H1 (cell line): ENCODE data around the gene COX19. TPM values are rescaled to one million over a fixed set of nuclear protein-coding genes. Genes with fewer than 3 reads are reported as not detected.

Experiments
- CTCF ChIA-PET: fragments of 300-600 bp; sonication (Branson Sonifier 250); formaldehyde crosslinking; loops from one replicate; lab custom pipeline; 2021; ENCODE audit not compliant: partially characterized antibody; lab: Charles Lee
- POLR2A ChIA-PET: fragments of 300-600 bp; sonication (Branson Sonifier 250); formaldehyde crosslinking; loops from one replicate; lab custom pipeline; 2021; ENCODE audit warnings: inconsistent platforms; ENCODE audit not compliant: partially characterized antibody; lab: Charles Lee
- DNase-seq, 2 experiments: peaks; one replicate each; pipeline versions ENCODE4 v3.0.0 to v3.0.0-alpha.2; 2010 to 2022; ENCODE audit warnings: low spot score in 2 of 2, low read depth in 1 of 2, mixed read lengths in 1 of 2
- FAIRE-seq: peaks from 2 replicates; lab custom pipeline; 2011; peaks lifted over from hg19 to GRCh38; lab: Jason Lieb, UNC
- H2AFZ ChIP-seq: 2 replicates; pipeline ENCODE4 v1.8.1; 2012; ENCODE audit warnings: low read length, inconsistent platforms
- H2AK5ac ChIP-seq: 2 replicates; pipeline ENCODE4 v1.6.1; 2013; ENCODE audit warnings: low read depth, low read length
- H2BK120ac ChIP-seq: replicated peaks from 2 replicates; pipeline ENCODE3; 2013; ENCODE audit warnings: low read depth, low read length, inconsistent platforms
- H2BK12ac ChIP-seq: 2 replicates; pipeline ENCODE4 v1.6.1; 2013; ENCODE audit warnings: low read depth, low read length
- H2BK15ac ChIP-seq: 2 replicates; pipeline ENCODE4 v1.6.1; 2013; ENCODE audit warnings: low read length
- H2BK20ac ChIP-seq: 2 replicates; pipeline ENCODE4 v1.6.1; 2013; ENCODE audit warnings: low read length
- H2BK5ac ChIP-seq: 2 replicates; pipeline ENCODE4 v1.6.1; 2013; ENCODE audit warnings: low read depth, low read length
- H3K14ac ChIP-seq: 2 replicates; pipeline ENCODE4 v1.6.1; 2013; ENCODE audit warnings: inconsistent platforms; ENCODE audit not compliant: insufficient read length
- H3K18ac ChIP-seq: 2 replicates; pipeline ENCODE4 v1.6.1; 2013; ENCODE audit warnings: low read length; ENCODE audit errors: extremely low read depth
- H3K23ac ChIP-seq: 2 replicates; pipeline ENCODE4 v1.6.1; 2013; ENCODE audit warnings: inconsistent platforms; ENCODE audit not compliant: insufficient read length
- H3K23me2 ChIP-seq: 2 replicates; pipeline ENCODE4 v1.6.1; 2013; ENCODE audit warnings: low read depth, low read length
- H3K27ac ChIP-seq: 2 replicates; pipeline ENCODE4 v1.6.1; 2011; ENCODE audit warnings: low read depth, low read length, inconsistent platforms
- H3K27me3 ChIP-seq, 4 experiments: replicated peaks in 1 of 4; 1 replicate in 1 of 4; 2 replicates in 3 of 4; pipeline versions ENCODE4 v1.6.1 to v1.8.1; 2011 to 2013; ENCODE audit warnings: low read length in 3 of 4, mild to moderate bottlenecking in 3 of 4, inconsistent platforms in 2 of 4, mixed read lengths in 2 of 4, moderate library complexity in 1 of 4; ENCODE audit not compliant: control insufficient read depth in 3 of 4, insufficient read depth in 3 of 4; ENCODE audit errors: extremely low read depth in 1 of 4
- H3K36me3 ChIP-seq, 4 experiments: 2 replicates each; pipeline versions ENCODE4 v1.6.1 to v1.8.1; 2011 to 2013; ENCODE audit warnings: mild to moderate bottlenecking in 4 of 4, low read length in 3 of 4, moderate library complexity in 2 of 4, control low read depth in 1 of 4, inconsistent platforms in 1 of 4; ENCODE audit not compliant: insufficient read depth in 4 of 4, control insufficient read depth in 2 of 4
- H3K4ac ChIP-seq: replicated peaks from 2 replicates; pipeline ENCODE3; 2013; ENCODE audit warnings: low read length, low read depth, mixed read lengths, inconsistent platforms; ENCODE audit not compliant: insufficient read length
- H3K4me1 ChIP-seq, 4 experiments: replicated peaks in 1 of 4; 1 replicate in 1 of 4; 2 replicates in 3 of 4; pipeline versions ENCODE4 v1.6.1 to v1.8.1; 2011 to 2013; ENCODE audit warnings: low read length in 3 of 4, inconsistent platforms in 2 of 4, mixed read lengths in 1 of 4; ENCODE audit not compliant: insufficient read depth in 4 of 4, control insufficient read depth in 3 of 4
- H3K4me2 ChIP-seq, 2 experiments: 2 replicates each; pipeline versions ENCODE4 v1.6.1 to v1.8.1; 2011 to 2013; ENCODE audit warnings: low read depth in 2 of 2, low read length in 2 of 2, control low read depth in 1 of 2, inconsistent platforms in 1 of 2, mild to moderate bottlenecking in 1 of 2; ENCODE audit not compliant: insufficient read depth in 1 of 2
- H3K4me3 ChIP-seq, 4 experiments: fragments of 200-600, 300-600 bp in 1 of 4; sonication (generic), shearing (Covaris generic), sonication (Bioruptor Twin) in 1 of 4; 2 replicates each; pipeline versions ENCODE4 v1.5.1 to v1.8.1; 2011 to 2016; ENCODE audit warnings: low read length in 4 of 4, low read depth in 3 of 4, control low read depth in 2 of 4, inconsistent platforms in 2 of 4, mild to moderate bottlenecking in 2 of 4, mixed read lengths in 1 of 4, moderate library complexity in 1 of 4; ENCODE audit not compliant: insufficient read depth in 2 of 4; ENCODE audit errors: extremely low read depth in 1 of 4
- H3K56ac ChIP-seq: replicated peaks from 2 replicates; pipeline ENCODE3; 2013; ENCODE audit warnings: low read depth, mild to moderate bottlenecking, mixed read lengths, low read length, inconsistent platforms; ENCODE audit not compliant: insufficient read length
- H3K79me1 ChIP-seq: 2 replicates; pipeline ENCODE4 v1.6.1; 2013; ENCODE audit warnings: low read depth, low read length, control low read depth
- H3K79me2 ChIP-seq, 2 experiments: 2 replicates each; pipeline versions ENCODE4 v1.6.1 to v1.8.1; 2012 to 2013; ENCODE audit warnings: low read length in 2 of 2, mild to moderate bottlenecking in 2 of 2, inconsistent platforms in 1 of 2; ENCODE audit not compliant: insufficient read depth in 2 of 2, control insufficient read depth in 1 of 2
- H3K9ac ChIP-seq, 4 experiments: replicated peaks in 1 of 4; 1 replicate in 1 of 4; 2 replicates in 3 of 4; pipeline versions ENCODE4 v1.6.1 to v1.8.1; 2011 to 2013; ENCODE audit warnings: low read depth in 3 of 4, low read length in 3 of 4, control low read depth in 2 of 4, mild to moderate bottlenecking in 2 of 4, moderate library complexity in 2 of 4, inconsistent platforms in 1 of 4; ENCODE audit errors: extremely low read depth in 1 of 4
- H3K9me3 ChIP-seq, 2 experiments: 2 replicates each; pipeline versions ENCODE4 v1.6.1 to v1.8.1; 2012 to 2013; ENCODE audit warnings: mild to moderate bottlenecking in 2 of 2, moderate library complexity in 2 of 2, control low read depth in 1 of 2, inconsistent platforms in 1 of 2, low read depth in 1 of 2, low read length in 1 of 2, mixed read lengths in 1 of 2; ENCODE audit not compliant: insufficient read depth in 2 of 2
- H4K20me1 ChIP-seq, 2 experiments: replicated peaks in 1 of 2; 2 replicates each; pipeline versions ENCODE3 to v1.8.1; 2011 to 2013; ENCODE audit warnings: inconsistent platforms in 2 of 2, low read length in 2 of 2, mild to moderate bottlenecking in 1 of 2; ENCODE audit not compliant: insufficient read depth in 2 of 2, control insufficient read depth in 1 of 2
- H4K5ac ChIP-seq: 2 replicates; pipeline ENCODE4 v1.6.1; 2013; ENCODE audit warnings: low read length, low read depth, mixed read lengths, inconsistent platforms; ENCODE audit not compliant: insufficient read length
- H4K8ac ChIP-seq: 2 replicates; pipeline ENCODE4 v1.8.0; 2013; ENCODE audit warnings: mild to moderate bottlenecking, moderate library complexity, low read length, inconsistent platforms; ENCODE audit not compliant: insufficient read depth; ENCODE audit errors: extremely low read depth
- H4K91ac ChIP-seq: replicated peaks from 2 replicates; pipeline ENCODE3; 2013; ENCODE audit warnings: low read length, mixed read lengths, inconsistent platforms; ENCODE audit not compliant: insufficient read length
- CTBP2 ChIP-seq: IDR thresholded peaks from 2 replicates; pipeline ENCODE4 v1.7.0; 2011; ENCODE audit warnings: borderline replicate concordance, mild to moderate bottlenecking, moderate library complexity, mixed read lengths, low read length; ENCODE audit not compliant: insufficient read depth, insufficient read length
- JUN ChIP-seq: IDR thresholded peaks from 2 replicates; pipeline ENCODE4 v1.6.1; 2011; ENCODE audit warnings: low read depth, mild to moderate bottlenecking, improper control_type of control experiment, low read length
- KDM4A ChIP-seq: IDR thresholded peaks from one replicate; pipeline ENCODE4 v1.7.1; 2012; ENCODE audit warnings: low read depth, mild to moderate bottlenecking, moderate library complexity, low read length, inconsistent platforms; ENCODE audit not compliant: severe bottlenecking
- RBBP5 ChIP-seq: IDR thresholded peaks from 2 replicates; pipeline ENCODE4 v1.7.1; 2012; ENCODE audit warnings: low read depth, mild to moderate bottlenecking, inconsistent platforms, low read length, moderate library complexity, borderline replicate concordance
- RFX5 ChIP-seq: IDR thresholded peaks from 2 replicates; pipeline ENCODE4 v1.6.1; 2011; ENCODE audit warnings: low read depth, low read length, improper control_type of control experiment, borderline replicate concordance
- RNF2 ChIP-seq: fragments of 200-900, 300-1000 bp; sonication (generic); IDR thresholded peaks from 2 replicates; pipeline ENCODE4 v1.7.1; 2016; ENCODE audit warnings: borderline replicate concordance, low read depth, mild to moderate bottlenecking, antibody characterized with exemption, low read length; ENCODE audit not compliant: poor library complexity, severe bottlenecking; ENCODE audit errors: missing control alignments
- SAP30 ChIP-seq: fragments of 300-600 bp; sonication (generic); IDR thresholded peaks from 2 replicates; pipeline ENCODE4 v1.7.1; 2012; ENCODE audit warnings: low read length, moderate library complexity, mild to moderate bottlenecking, inconsistent platforms; ENCODE audit not compliant: insufficient read depth, insufficient replicate concordance
- SP4 ChIP-seq: IDR thresholded peaks from 2 replicates; pipeline ENCODE4 v1.6.1; 2012; ENCODE audit warnings: low read length, inconsistent platforms
- WGBS, 2 experiments: shearing (Covaris generic) in 1 of 2; methylation state at CpG; one replicate each; pipeline versions ENCODE4 v1.1.6 to v1.1.7; 2013 to 2015; ENCODE audit warnings: low lambda C conversion rate in 2 of 2, mixed read lengths in 2 of 2, inconsistent platforms in 1 of 2, low coverage in 1 of 2, missing lambda C conversion rate in 1 of 2; ENCODE audit not compliant: insufficient replicate concordance in 2 of 2, insufficient coverage in 1 of 2, insufficient read length in 1 of 2; ENCODE audit errors: extremely low coverage in 1 of 2, missing lambda C conversion rate in 1 of 2; 5-methylcytosine and 5-hydroxymethylcytosine counted together
- polyA plus RNA-seq, 7 experiments: library from polyadenylated mRNA; depleted of rRNA in 3 of 7; stranded (reverse) in 5 of 7; unstranded in 2 of 7; fragments of >200 nt in 5 of 7; fragments of 200-250 nt in 2 of 7; gene quantifications; 1 replicate in 5 of 7; 2 replicates in 1 of 7; 4 replicates in 1 of 7; pipeline versions ENCODE4 v1.2.1 to v1.2.3, GENCODE V29; 2011 to 2013; ENCODE audit warnings: missing spikeins in 2 of 7, mixed read lengths in 2 of 7
- total RNA-seq: library from RNA; stranded (reverse); fragmentation: NEBNext Ultra II Directional; extraction: Animal tissue kit (Norgen Biotek cat#: 25700); gene quantifications from 2 replicates; pipeline ENCODE4 v1.2.1, GENCODE V29; 2021
- TF ChIP-seq, protein P1 (sequence below): IDR thresholded peaks from 2 replicates; pipeline ENCODE4 v1.6.1; 2011; ENCODE audit warnings: low read length, improper control_type of control experiment

Gene COX19
- total and polyA plus RNA-seq, 2 of the 8 experiments (the other 6 are each of a cell fraction or from before 2014, with no cell fraction given) = 3.9 to 7.9 TPM

DNA sequence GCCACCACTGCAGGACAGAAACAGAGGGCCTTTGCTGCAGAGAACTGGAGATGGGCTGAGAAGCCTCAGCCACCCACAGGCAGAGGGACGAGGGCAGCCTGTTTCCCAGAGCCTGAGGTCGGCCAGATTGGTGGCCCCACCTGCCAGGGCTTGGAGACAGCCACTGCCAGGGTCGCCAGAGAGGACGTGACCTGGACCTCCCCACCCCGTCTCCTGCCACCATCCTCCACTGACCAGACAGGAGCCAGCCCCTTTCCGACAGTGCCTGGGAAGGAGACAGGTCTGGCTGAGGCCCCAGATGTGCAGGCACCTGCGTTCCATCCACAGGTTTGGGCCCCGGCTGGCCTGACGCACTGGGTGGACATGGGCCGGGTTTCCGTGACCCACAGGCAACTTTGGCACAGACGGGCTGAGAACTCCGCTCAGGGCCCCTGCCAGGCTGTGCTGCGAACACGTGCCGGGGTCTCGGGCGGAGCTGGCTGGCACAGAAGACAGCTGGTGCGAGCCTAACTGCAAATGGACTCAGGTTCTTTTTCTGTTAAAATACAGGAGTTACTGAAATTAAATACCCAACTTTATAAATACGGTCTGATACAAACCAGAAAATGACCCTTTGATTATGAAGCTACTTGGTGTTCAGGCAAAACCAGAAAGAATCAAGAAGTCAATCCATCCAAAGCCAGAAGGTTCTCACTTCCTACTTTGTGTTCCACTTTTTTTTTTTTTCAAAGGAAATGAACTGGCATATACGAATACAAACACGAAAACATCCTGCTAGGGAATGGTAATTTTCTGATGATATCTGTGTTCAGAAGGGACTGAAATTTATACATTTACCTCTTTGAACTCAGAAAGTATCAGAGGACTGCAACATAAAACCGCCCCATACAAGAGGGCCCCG lies 6.9 kb downstream of the COX19 start:
- Histone ChIP-seq H4K5ac (no peak overlapping the region), H3K14ac (no peak overlapping the region), H2BK5ac (no peak overlapping the region), H3K4me2 (no peak overlapping the region), H3K23ac (no peak overlapping the region), H3K4ac (no peak overlapping the region), H4K8ac (no peak overlapping the region; the same call in 1 of the 2 replicates), H3K4me3 (no peak overlapping the region), H3K23me2 (no peaks in the 10 kb centered on the region), H2BK120ac (no peak overlapping the region), H4K91ac (no peak overlapping the region), H3K27ac (no peak overlapping the region), H3K9ac (no peak overlapping the region), H4K20me1 (peaks cover 4 to 20% of the 10 kb centered on the region in 2 experiments), H2BK20ac (no peak overlapping the region), H2BK15ac (no peak overlapping the region), H3K79me1 (peaks cover 2% of the 10 kb centered on the region; the same call in 1 of the 2 replicates), H2BK12ac (no peak overlapping the region), H3K18ac (no peak overlapping the region), H3K56ac (no peak overlapping the region), H2AFZ (no peak overlapping the region), H3K36me3 (peaks cover 7 to 47% (median 22%) of the 10 kb centered on the region in 4 experiments), H3K27me3 (no peaks in the 10 kb centered on the region), H3K9me3 (no peaks in the 10 kb centered on the region), H2AK5ac (no peak overlapping the region), H3K4me1 (peaks cover 0 to 3% (median under 1%) of the 10 kb centered on the region in 4 experiments; a peak in 3 of 7 replicates), H3K79me2 (peaks cover 3 to 13% of the 10 kb centered on the region in 2 experiments; a peak in 2 of 4 replicates)
- DNase-seq (no peak), FAIRE-seq (no peak)
- ChIA-PET POLR2A (interaction anchor here (1.1 to 2.0 kb wide), 3 partner anchors 10 to 97 kb away, joined by 3 to 10 read pairs (median 4); no protein-coding TSS in a partner anchor), CTCF (interaction anchor here (0.9 to 4.6 kb wide), 9 partner anchors 11 to 97 kb away, joined by 3 to 37 read pairs (median 4); no protein-coding TSS in a partner anchor)
- WGBS, 2 experiments = 95% methylated on average over 22 of the region's 24 CpGs; no CpG with 5 or more reads in 1 of the 2 experiments
- TF ChIP-seq RNF2 (no peak), JUN (no peak), SP4 (no peak), SAP30 (no peak), RBBP5 (no peak), RFX5 (no peak), CTBP2 (no peak), KDM4A (no peak)
- TF ChIP-seq, protein P1, sequence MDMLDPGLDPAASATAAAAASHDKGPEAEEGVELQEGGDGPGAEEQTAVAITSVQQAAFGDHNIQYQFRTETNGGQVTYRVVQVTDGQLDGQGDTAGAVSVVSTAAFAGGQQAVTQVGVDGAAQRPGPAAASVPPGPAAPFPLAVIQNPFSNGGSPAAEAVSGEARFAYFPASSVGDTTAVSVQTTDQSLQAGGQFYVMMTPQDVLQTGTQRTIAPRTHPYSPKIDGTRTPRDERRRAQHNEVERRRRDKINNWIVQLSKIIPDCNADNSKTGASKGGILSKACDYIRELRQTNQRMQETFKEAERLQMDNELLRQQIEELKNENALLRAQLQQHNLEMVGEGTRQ = no peak
